H1 (cell line): ENCODE measurements around the gene ESYT1. TPM values are rescaled to one million over a fixed set of nuclear protein-coding genes. Genes with fewer than 3 reads are reported as not detected.

Experiments
- CTCF ChIA-PET: fragments of 300-600 bp; sonication (Branson Sonifier 250); formaldehyde crosslinking; loops from one replicate; lab custom pipeline; 2021; ENCODE audit not compliant: partially characterized antibody; lab: Charles Lee
- POLR2A ChIA-PET: fragments of 300-600 bp; sonication (Branson Sonifier 250); formaldehyde crosslinking; loops from one replicate; lab custom pipeline; 2021; ENCODE audit warnings: inconsistent platforms; ENCODE audit not compliant: partially characterized antibody; lab: Charles Lee
- DNase-seq, 2 experiments: peaks; one replicate each; pipeline versions ENCODE4 v3.0.0 to v3.0.0-alpha.2; 2010 to 2022; ENCODE audit warnings: low spot score in 2 of 2, low read depth in 1 of 2, mixed read lengths in 1 of 2
- FAIRE-seq: peaks from 2 replicates; lab custom pipeline; 2011; peaks lifted over from hg19 to GRCh38; lab: Jason Lieb, UNC
- H2AFZ ChIP-seq: 2 replicates; pipeline ENCODE4 v1.8.1; 2012; ENCODE audit warnings: low read length, inconsistent platforms
- H2AK5ac ChIP-seq: 2 replicates; pipeline ENCODE4 v1.6.1; 2013; ENCODE audit warnings: low read depth, low read length
- H2BK120ac ChIP-seq: replicated peaks from 2 replicates; pipeline ENCODE3; 2013; ENCODE audit warnings: low read depth, low read length, inconsistent platforms
- H2BK12ac ChIP-seq: 2 replicates; pipeline ENCODE4 v1.6.1; 2013; ENCODE audit warnings: low read depth, low read length
- H2BK15ac ChIP-seq: 2 replicates; pipeline ENCODE4 v1.6.1; 2013; ENCODE audit warnings: low read length
- H2BK20ac ChIP-seq: 2 replicates; pipeline ENCODE4 v1.6.1; 2013; ENCODE audit warnings: low read length
- H2BK5ac ChIP-seq: 2 replicates; pipeline ENCODE4 v1.6.1; 2013; ENCODE audit warnings: low read depth, low read length
- H3K14ac ChIP-seq: 2 replicates; pipeline ENCODE4 v1.6.1; 2013; ENCODE audit warnings: inconsistent platforms; ENCODE audit not compliant: insufficient read length
- H3K18ac ChIP-seq: 2 replicates; pipeline ENCODE4 v1.6.1; 2013; ENCODE audit warnings: low read length; ENCODE audit errors: extremely low read depth
- H3K23ac ChIP-seq: 2 replicates; pipeline ENCODE4 v1.6.1; 2013; ENCODE audit warnings: inconsistent platforms; ENCODE audit not compliant: insufficient read length
- H3K23me2 ChIP-seq: 2 replicates; pipeline ENCODE4 v1.6.1; 2013; ENCODE audit warnings: low read depth, low read length
- H3K27ac ChIP-seq: 2 replicates; pipeline ENCODE4 v1.6.1; 2011; ENCODE audit warnings: low read depth, low read length, inconsistent platforms
- H3K27me3 ChIP-seq, 4 experiments: replicated peaks in 1 of 4; 1 replicate in 1 of 4; 2 replicates in 3 of 4; pipeline versions ENCODE4 v1.6.1 to v1.8.1; 2011 to 2013; ENCODE audit warnings: low read length in 3 of 4, mild to moderate bottlenecking in 3 of 4, inconsistent platforms in 2 of 4, mixed read lengths in 2 of 4, moderate library complexity in 1 of 4; ENCODE audit not compliant: control insufficient read depth in 3 of 4, insufficient read depth in 3 of 4; ENCODE audit errors: extremely low read depth in 1 of 4
- H3K36me3 ChIP-seq, 4 experiments: 2 replicates each; pipeline versions ENCODE4 v1.6.1 to v1.8.1; 2011 to 2013; ENCODE audit warnings: mild to moderate bottlenecking in 4 of 4, low read length in 3 of 4, moderate library complexity in 2 of 4, control low read depth in 1 of 4, inconsistent platforms in 1 of 4; ENCODE audit not compliant: insufficient read depth in 4 of 4, control insufficient read depth in 2 of 4
- H3K4ac ChIP-seq: replicated peaks from 2 replicates; pipeline ENCODE3; 2013; ENCODE audit warnings: low read length, low read depth, mixed read lengths, inconsistent platforms; ENCODE audit not compliant: insufficient read length
- H3K4me1 ChIP-seq, 4 experiments: replicated peaks in 1 of 4; 1 replicate in 1 of 4; 2 replicates in 3 of 4; pipeline versions ENCODE4 v1.6.1 to v1.8.1; 2011 to 2013; ENCODE audit warnings: low read length in 3 of 4, inconsistent platforms in 2 of 4, mixed read lengths in 1 of 4; ENCODE audit not compliant: insufficient read depth in 4 of 4, control insufficient read depth in 3 of 4
- H3K4me2 ChIP-seq, 2 experiments: 2 replicates each; pipeline versions ENCODE4 v1.6.1 to v1.8.1; 2011 to 2013; ENCODE audit warnings: low read depth in 2 of 2, low read length in 2 of 2, control low read depth in 1 of 2, inconsistent platforms in 1 of 2, mild to moderate bottlenecking in 1 of 2; ENCODE audit not compliant: insufficient read depth in 1 of 2
- H3K4me3 ChIP-seq, 4 experiments: fragments of 200-600, 300-600 bp in 1 of 4; sonication (generic), shearing (Covaris generic), sonication (Bioruptor Twin) in 1 of 4; 2 replicates each; pipeline versions ENCODE4 v1.5.1 to v1.8.1; 2011 to 2016; ENCODE audit warnings: low read length in 4 of 4, low read depth in 3 of 4, control low read depth in 2 of 4, inconsistent platforms in 2 of 4, mild to moderate bottlenecking in 2 of 4, mixed read lengths in 1 of 4, moderate library complexity in 1 of 4; ENCODE audit not compliant: insufficient read depth in 2 of 4; ENCODE audit errors: extremely low read depth in 1 of 4
- H3K56ac ChIP-seq: replicated peaks from 2 replicates; pipeline ENCODE3; 2013; ENCODE audit warnings: low read depth, mild to moderate bottlenecking, mixed read lengths, low read length, inconsistent platforms; ENCODE audit not compliant: insufficient read length
- H3K79me1 ChIP-seq: 2 replicates; pipeline ENCODE4 v1.6.1; 2013; ENCODE audit warnings: low read depth, low read length, control low read depth
- H3K79me2 ChIP-seq, 2 experiments: 2 replicates each; pipeline versions ENCODE4 v1.6.1 to v1.8.1; 2012 to 2013; ENCODE audit warnings: low read length in 2 of 2, mild to moderate bottlenecking in 2 of 2, inconsistent platforms in 1 of 2; ENCODE audit not compliant: insufficient read depth in 2 of 2, control insufficient read depth in 1 of 2
- H3K9ac ChIP-seq, 4 experiments: replicated peaks in 1 of 4; 1 replicate in 1 of 4; 2 replicates in 3 of 4; pipeline versions ENCODE4 v1.6.1 to v1.8.1; 2011 to 2013; ENCODE audit warnings: low read depth in 3 of 4, low read length in 3 of 4, control low read depth in 2 of 4, mild to moderate bottlenecking in 2 of 4, moderate library complexity in 2 of 4, inconsistent platforms in 1 of 4; ENCODE audit errors: extremely low read depth in 1 of 4
- H3K9me3 ChIP-seq, 2 experiments: 2 replicates each; pipeline versions ENCODE4 v1.6.1 to v1.8.1; 2012 to 2013; ENCODE audit warnings: mild to moderate bottlenecking in 2 of 2, moderate library complexity in 2 of 2, control low read depth in 1 of 2, inconsistent platforms in 1 of 2, low read depth in 1 of 2, low read length in 1 of 2, mixed read lengths in 1 of 2; ENCODE audit not compliant: insufficient read depth in 2 of 2
- H4K20me1 ChIP-seq, 2 experiments: replicated peaks in 1 of 2; 2 replicates each; pipeline versions ENCODE3 to v1.8.1; 2011 to 2013; ENCODE audit warnings: inconsistent platforms in 2 of 2, low read length in 2 of 2, mild to moderate bottlenecking in 1 of 2; ENCODE audit not compliant: insufficient read depth in 2 of 2, control insufficient read depth in 1 of 2
- H4K5ac ChIP-seq: 2 replicates; pipeline ENCODE4 v1.6.1; 2013; ENCODE audit warnings: low read length, low read depth, mixed read lengths, inconsistent platforms; ENCODE audit not compliant: insufficient read length
- H4K8ac ChIP-seq: 2 replicates; pipeline ENCODE4 v1.8.0; 2013; ENCODE audit warnings: mild to moderate bottlenecking, moderate library complexity, low read length, inconsistent platforms; ENCODE audit not compliant: insufficient read depth; ENCODE audit errors: extremely low read depth
- H4K91ac ChIP-seq: replicated peaks from 2 replicates; pipeline ENCODE3; 2013; ENCODE audit warnings: low read length, mixed read lengths, inconsistent platforms; ENCODE audit not compliant: insufficient read length
- WGBS, 2 experiments: shearing (Covaris generic) in 1 of 2; methylation state at CpG; one replicate each; pipeline versions ENCODE4 v1.1.6 to v1.1.7; 2013 to 2015; ENCODE audit warnings: low lambda C conversion rate in 2 of 2, mixed read lengths in 2 of 2, inconsistent platforms in 1 of 2, low coverage in 1 of 2, missing lambda C conversion rate in 1 of 2; ENCODE audit not compliant: insufficient replicate concordance in 2 of 2, insufficient coverage in 1 of 2, insufficient read length in 1 of 2; ENCODE audit errors: extremely low coverage in 1 of 2, missing lambda C conversion rate in 1 of 2; 5-methylcytosine and 5-hydroxymethylcytosine counted together
- long read RNA-seq, 2 experiments: library from RNA in 1 of 2; library from capped mRNA in 1 of 2; stranded (forward); transcript quantifications; one replicate each; pipeline ENCODE4 v2.0.0, GENCODE V29; 2021; ENCODE audit warnings: inconsistent platforms in 1 of 2
- polyA minus RNA-seq, 3 experiments: library from RNA; depleted of rRNA, polyadenylated mRNA; stranded (reverse); fragments of >200 nt; gene quantifications; 1 replicate in 2 of 3; 2 replicates in 1 of 3; pipeline ENCODE4 v1.2.3, GENCODE V29; 2011
- polyA plus RNA-seq, 7 experiments: library from polyadenylated mRNA; depleted of rRNA in 3 of 7; stranded (reverse) in 5 of 7; unstranded in 2 of 7; fragments of >200 nt in 5 of 7; fragments of 200-250 nt in 2 of 7; gene quantifications; 1 replicate in 5 of 7; 2 replicates in 1 of 7; 4 replicates in 1 of 7; pipeline versions ENCODE4 v1.2.1 to v1.2.3, GENCODE V29; 2011 to 2013; ENCODE audit warnings: missing spikeins in 2 of 7, mixed read lengths in 2 of 7
- total RNA-seq: library from RNA; stranded (reverse); fragmentation: NEBNext Ultra II Directional; extraction: Animal tissue kit (Norgen Biotek cat#: 25700); gene quantifications from 2 replicates; pipeline ENCODE4 v1.2.1, GENCODE V29; 2021

Gene ESYT1, protein sequence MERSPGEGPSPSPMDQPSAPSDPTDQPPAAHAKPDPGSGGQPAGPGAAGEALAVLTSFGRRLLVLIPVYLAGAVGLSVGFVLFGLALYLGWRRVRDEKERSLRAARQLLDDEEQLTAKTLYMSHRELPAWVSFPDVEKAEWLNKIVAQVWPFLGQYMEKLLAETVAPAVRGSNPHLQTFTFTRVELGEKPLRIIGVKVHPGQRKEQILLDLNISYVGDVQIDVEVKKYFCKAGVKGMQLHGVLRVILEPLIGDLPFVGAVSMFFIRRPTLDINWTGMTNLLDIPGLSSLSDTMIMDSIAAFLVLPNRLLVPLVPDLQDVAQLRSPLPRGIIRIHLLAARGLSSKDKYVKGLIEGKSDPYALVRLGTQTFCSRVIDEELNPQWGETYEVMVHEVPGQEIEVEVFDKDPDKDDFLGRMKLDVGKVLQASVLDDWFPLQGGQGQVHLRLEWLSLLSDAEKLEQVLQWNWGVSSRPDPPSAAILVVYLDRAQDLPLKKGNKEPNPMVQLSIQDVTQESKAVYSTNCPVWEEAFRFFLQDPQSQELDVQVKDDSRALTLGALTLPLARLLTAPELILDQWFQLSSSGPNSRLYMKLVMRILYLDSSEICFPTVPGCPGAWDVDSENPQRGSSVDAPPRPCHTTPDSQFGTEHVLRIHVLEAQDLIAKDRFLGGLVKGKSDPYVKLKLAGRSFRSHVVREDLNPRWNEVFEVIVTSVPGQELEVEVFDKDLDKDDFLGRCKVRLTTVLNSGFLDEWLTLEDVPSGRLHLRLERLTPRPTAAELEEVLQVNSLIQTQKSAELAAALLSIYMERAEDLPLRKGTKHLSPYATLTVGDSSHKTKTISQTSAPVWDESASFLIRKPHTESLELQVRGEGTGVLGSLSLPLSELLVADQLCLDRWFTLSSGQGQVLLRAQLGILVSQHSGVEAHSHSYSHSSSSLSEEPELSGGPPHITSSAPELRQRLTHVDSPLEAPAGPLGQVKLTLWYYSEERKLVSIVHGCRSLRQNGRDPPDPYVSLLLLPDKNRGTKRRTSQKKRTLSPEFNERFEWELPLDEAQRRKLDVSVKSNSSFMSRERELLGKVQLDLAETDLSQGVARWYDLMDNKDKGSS
- total RNA-seq (85.1 and 86.9 TPM in 2 replicates), polyA plus RNA-seq (2011; rRNA removed) (165 and 174 TPM in 2 replicates), polyA minus RNA-seq (2011; rRNA and poly(A)+ RNA removed) (180 and 199 TPM in 2 replicates)
- polyA plus RNA-seq (2011; cell fraction: cytosol; rRNA removed) = 109 TPM
- 167 TPM for polyA plus RNA-seq (2011; cell fraction: nucleus; rRNA removed)
- 58.5 to 85.3 TPM (median 79.3 TPM) in 4 replicates for polyA plus RNA-seq (2012, experiment 1 of 2)
- 88.6 TPM for polyA plus RNA-seq (2012, experiment 2 of 2)
- 133 TPM for polyA plus RNA-seq (2013, experiment 1 of 2)
- polyA plus RNA-seq (2013, experiment 2 of 2) = 120 TPM
- polyA minus RNA-seq (2011; cell fraction: cytosol; rRNA and poly(A)+ RNA removed) = 107 TPM
- polyA minus RNA-seq (2011; cell fraction: nucleus; rRNA and poly(A)+ RNA removed) = 81.1 TPM
- long read RNA-seq, experiment 1, full-length matches to known transcripts = 6 of 102 reads
- long read RNA-seq, experiment 1, partial matches to known transcripts = 82 of 102 reads
- long read RNA-seq, experiment 1, other reads (novel, unspliced or antisense) = 14 of 102 reads
- long read RNA-seq, experiment 2, full-length matches to known transcripts = 3 of 9 reads
- long read RNA-seq, experiment 2, partial matches to known transcripts = 4 of 9 reads
- long read RNA-seq, experiment 2, other reads (novel, unspliced or antisense) = 2 of 9 reads

GRCh38 chr12:56127888-56128669, at the start of gene ESYT1:
Gene ESYT1 (plus strand): TSS chr12:56128267. CDS start chr12:56128320, 53 bp downstream.
- ChIA-PET POLR2A (interaction anchor here (0.5 to 5.3 kb wide), 18 partner anchors 8 to 138 kb away, joined by 3 to 161 read pairs (median 5); partner anchors contain the start of genes COQ10A, ERBB3, MYL6B and PA2G4), CTCF (interaction anchor here (0.5 to 5.4 kb wide), 17 partner anchors 9 to 1326 kb away, joined by 3 to 46 read pairs (median 5); partner anchors contain the start of genes RNF41, SMARCC2 and ZC3H10)
- H3K14ac ChIP-seq = peak within 1 kb of the TSS; percentile 20
- peak within 1 kb of the TSS; percentile 48 for H4K91ac ChIP-seq
- peak within 1 kb of the TSS; percentile 69; the same call in 1 of the 2 replicates for H2BK12ac ChIP-seq
- 2% methylated on average over 46 of the region's 49 CpGs; no CpG with 5 or more reads in 1 of the 2 experiments for WGBS, 2 experiments
- H3K4me1 ChIP-seq = peaks cover 0 to 13% (median 5%) of the 10 kb centered on the region in 4 experiments; a peak in 5 of 7 replicates
- peak within 1 kb of the TSS; percentile 92 to 93 (median 92) for H3K9ac ChIP-seq
- no peak within 1 kb of the TSS for H2BK120ac ChIP-seq
- peaks cover 0 to 10% of the 10 kb centered on the region in 2 experiments; a peak in 1 of 4 replicates for H3K79me2 ChIP-seq
- FAIRE-seq (peak; percentile 60), DNase-seq (peak; percentile 97 to 100)
- H3K4me2 ChIP-seq = peak within 1 kb of the TSS; percentile 96 to 98
- peak within 1 kb of the TSS; percentile 72 for H4K5ac ChIP-seq
- peak within 1 kb of the TSS; percentile 3; the same call in 1 of the 2 replicates for H2AFZ ChIP-seq
- peaks cover 0 to 2% of the 10 kb centered on the region in 2 experiments for H4K20me1 ChIP-seq
- H3K79me1 ChIP-seq = no peaks in the 10 kb centered on the region
- peak within 1 kb of the TSS; percentile 88 for H3K27ac ChIP-seq
- H2BK5ac ChIP-seq = peak within 1 kb of the TSS; percentile 90
- H4K8ac ChIP-seq = peak within 1 kb of the TSS; percentile 96
- no peak within 1 kb of the TSS for H3K23ac ChIP-seq
- H3K36me3 ChIP-seq = peaks cover 11 to 27% (median 22%) of the 10 kb centered on the region in 4 experiments
- peaks cover 12% of the 10 kb centered on the region for H3K23me2 ChIP-seq
- H2AK5ac ChIP-seq = peak within 1 kb of the TSS; percentile 89; the same call in 1 of the 2 replicates
- H2BK15ac ChIP-seq = peak within 1 kb of the TSS; percentile 93
- no peak within 1 kb of the TSS for H2BK20ac ChIP-seq
- H3K56ac ChIP-seq = peak within 1 kb of the TSS; percentile 63
- peak within 1 kb of the TSS; percentile 85; the same call in 1 of the 2 replicates for H3K18ac ChIP-seq
- peak within 1 kb of the TSS; percentile 66 for H3K4ac ChIP-seq
- H3K9me3 ChIP-seq = no peaks in the 10 kb centered on the region; a peak in 1 of 4 replicates
- H3K27me3 ChIP-seq = no peaks in the 10 kb centered on the region
- peak within 1 kb of the TSS; percentile 79 to 95 (median 90) for H3K4me3 ChIP-seq
